GM23338 (cell line): Measurements from ENCODE around the gene CDC26. TPM values are rescaled to one million over a fixed set of nuclear protein-coding genes. Genes with fewer than 3 reads are reported as not detected.

Experiments used
- ATAC-seq: fragments of 200-7000 bp; cut with Tn5 transposase; 3 replicates; pipeline ENCODE4 v1.9.1; 2020
- DNase-seq: peaks from one replicate; pipeline ENCODE4 v3.0.0-alpha.2; 2015; ENCODE audit warnings: low spot score
- H2AFZ ChIP-seq: fragments of 200-600 bp; sonication (generic); 2 replicates; pipeline ENCODE4 v1.8.0; 2016; ENCODE audit warnings: antibody characterized with exemption, mild to moderate bottlenecking, moderate library complexity
- H3F3A ChIP-seq: fragments of 200-600 bp; sonication (generic); replicated peaks from 2 replicates; pipeline ENCODE4 v1.8.0; 2017; ENCODE audit warnings: antibody characterized with exemption, mixed run types, low read depth
- H3K27ac ChIP-seq: fragments of 200-600 bp; sonication (generic); 2 replicates; pipeline ENCODE4 v1.6.1; 2016; ENCODE audit warnings: low read depth
- H3K27me3 ChIP-seq: fragments of 200-600 bp; sonication (generic); 2 replicates; pipeline ENCODE4 v1.8.0; 2016; ENCODE audit warnings: mild to moderate bottlenecking, mixed run types, moderate library complexity; ENCODE audit not compliant: insufficient read depth
- H3K36me3 ChIP-seq: fragments of 200-600 bp; sonication (generic); 2 replicates; pipeline ENCODE4 v1.8.0; 2016; ENCODE audit warnings: mild to moderate bottlenecking; ENCODE audit not compliant: insufficient read depth
- H3K4me1 ChIP-seq: fragments of 200-600 bp; sonication (generic); 2 replicates; pipeline ENCODE4 v1.8.0; 2016; ENCODE audit warnings: mild to moderate bottlenecking, moderate library complexity; ENCODE audit not compliant: insufficient read depth
- H3K4me2 ChIP-seq: fragments of 200-600 bp; sonication (generic); 2 replicates; pipeline ENCODE4 v1.7.1; 2017; ENCODE audit warnings: mixed run types
- H3K4me3 ChIP-seq: fragments of 200-600 bp; sonication (generic); 2 replicates; pipeline ENCODE4 v1.6.1; 2016; ENCODE audit warnings: mixed run types
- H3K79me2 ChIP-seq: fragments of 200-600 bp; sonication (generic); replicated peaks from 2 replicates; pipeline ENCODE4 v1.8.0; 2017; ENCODE audit warnings: mild to moderate bottlenecking; ENCODE audit not compliant: insufficient read depth
- H3K9me2 ChIP-seq: fragments of 200-600 bp; sonication (generic); 2 replicates; pipeline ENCODE4 v1.8.0; 2017; ENCODE audit not compliant: insufficient read depth
- H4K20me1 ChIP-seq: fragments of 200-600 bp; sonication (generic); replicated peaks from 2 replicates; pipeline ENCODE4 v1.8.0; 2017; ENCODE audit warnings: mild to moderate bottlenecking; ENCODE audit not compliant: insufficient read depth
- H3K27ac Mint-ChIP-seq: 2 replicates; pipeline ENCODE4 v1.8.0; 2020; ENCODE audit warnings: inconsistent platforms, mild to moderate bottlenecking, moderate library complexity, mixed read lengths
- H3K27me3 Mint-ChIP-seq: 3 replicates; pipeline ENCODE4 v1.8.0; 2022; ENCODE audit warnings: low read depth, mild to moderate bottlenecking, moderate library complexity, mixed read lengths, inconsistent platforms; ENCODE audit not compliant: insufficient read depth, poor library complexity
- H3K36me3 Mint-ChIP-seq: 3 replicates; pipeline ENCODE4 v1.8.0; 2021; ENCODE audit warnings: low read depth, mild to moderate bottlenecking, inconsistent platforms, moderate library complexity, mixed read lengths
- H3K4me1 Mint-ChIP-seq: 3 replicates; pipeline ENCODE4 v1.8.0; 2020; ENCODE audit warnings: mild to moderate bottlenecking, inconsistent platforms, mixed read lengths
- H3K4me3 Mint-ChIP-seq: 3 replicates; pipeline ENCODE4 v1.8.0; 2021; ENCODE audit warnings: moderate library complexity, mild to moderate bottlenecking, inconsistent platforms, mixed read lengths
- H3K9me3 Mint-ChIP-seq: 3 replicates; pipeline ENCODE4 v1.8.0; 2020; ENCODE audit warnings: moderate library complexity, mild to moderate bottlenecking, inconsistent platforms, mixed read lengths
- CREB1 ChIP-seq: fragments of 250-450 bp; sonication (Bioruptor Pico); IDR thresholded peaks from 2 replicates; pipeline ENCODE4 v1.5.0; 2020; ENCODE audit warnings: low read depth, mild to moderate bottlenecking, moderate library complexity
- EZH2 ChIP-seq: fragments of 200-600 bp; sonication (generic); IDR thresholded peaks from one replicate; pipeline ENCODE4 v1.8.0; 2017; ENCODE audit warnings: antibody characterized with exemption, mild to moderate bottlenecking, low read depth; ENCODE audit not compliant: unreplicated experiment
- EZH2phosphoT487 ChIP-seq: fragments of 200-600 bp; sonication (generic); IDR thresholded peaks from one replicate; pipeline ENCODE4 v1.8.1; 2018; ENCODE audit warnings: antibody characterized with exemption; ENCODE audit not compliant: unreplicated experiment
- JUNB ChIP-seq: IDR thresholded peaks from one replicate; pipeline ENCODE4 v1.6.1; 2016; ENCODE audit warnings: antibody characterized with exemption; ENCODE audit not compliant: unreplicated experiment
- NANOG ChIP-seq: IDR thresholded peaks from 2 replicates; pipeline ENCODE4 v1.6.1; 2016; ENCODE audit warnings: antibody characterized with exemption, borderline replicate concordance
- POLR2AphosphoS5 ChIP-seq: IDR thresholded peaks from 2 replicates; pipeline ENCODE4 v1.6.1; 2016; ENCODE audit warnings: antibody characterized with exemption, low read depth
- STAT1 ChIP-seq: IDR thresholded peaks from one replicate; pipeline ENCODE4 v1.6.1; 2016; ENCODE audit warnings: antibody characterized with exemption; ENCODE audit not compliant: unreplicated experiment
- ZNF114 ChIP-seq: fragments of 250-450 bp; sonication (Bioruptor Pico); IDR thresholded peaks from 2 replicates; pipeline ENCODE4 v1.5.0; 2020; ENCODE audit warnings: mild to moderate bottlenecking, moderate library complexity
- ZNF331 ChIP-seq: fragments of 250-450 bp; sonication (Bioruptor Pico); IDR thresholded peaks from 2 replicates; pipeline ENCODE4 v1.5.0; 2020; ENCODE audit warnings: low read depth, mild to moderate bottlenecking, moderate library complexity
- polyA plus RNA-seq: library from polyadenylated mRNA; unstranded; fragments of >200 nt; fragmentation: Nextera tagmentation; extraction: Ambion mirVana; gene quantifications from 2 replicates; pipeline ENCODE4 v1.2.1, GENCODE V29; 2016
- total RNA-seq: library from RNA; depleted of rRNA; stranded (reverse); fragments of >200 nt; shearing (Covaris generic); gene quantifications from 2 replicates; pipeline ENCODE4 v1.2.3, GENCODE V29; 2014
- TF ChIP-seq, protein P1 (sequence below): IDR thresholded peaks from one replicate; pipeline ENCODE4 v1.6.1; 2018; ENCODE audit warnings: antibody characterized with exemption; ENCODE audit not compliant: unreplicated experiment
- TF ChIP-seq, protein P2 (sequence below): fragments of 250-450 bp; sonication (Bioruptor Pico); IDR thresholded peaks from 2 replicates; pipeline ENCODE4 v1.5.0; 2020; ENCODE audit warnings: mild to moderate bottlenecking, moderate library complexity
- TF ChIP-seq, protein P3 (sequence below), 2 experiments: fragments of 200-600 bp in 1 of 2; sonication (generic) in 1 of 2; conservative IDR thresholded peaks; 2 replicates each; pipeline versions ENCODE4 v1.5.1 to v1.6.1; 2016 to 2017; ENCODE audit warnings: antibody characterized with exemption in 2 of 2, low read depth in 2 of 2, mild to moderate bottlenecking in 2 of 2, moderate library complexity in 1 of 2
- TF ChIP-seq, protein P4 (sequence below): IDR thresholded peaks from 2 replicates; pipeline ENCODE4 v1.6.1; 2016; ENCODE audit warnings: antibody characterized with exemption

CDC26 gene
- total and polyA plus RNA-seq, 2 experiments from 2014 or later, result 34.9 to 112 TPM

GRCh38 chr9:113306566-113306965 lies 31.2 kb upstream of the CDC26 start:
- H3K79me2 ChIP-seq, result no peaks in the 10 kb centered on the region
- ATAC-seq, result no peak

More at GRCh38 chr9:113306566-113306965, 31.2 kb upstream of the CDC26 start:
- Mint-ChIP-seq H3K27me3 (peaks cover 3% of the 10 kb centered on the region), H3K4me1 (peaks cover 5% of the 10 kb centered on the region; the same call in 1 of the 3 replicates), H3K36me3 (no peaks in the 10 kb centered on the region), H3K27ac (no peak overlapping the region), H3K4me3 (no peak overlapping the region), H3K9me3 (no peaks in the 10 kb centered on the region)
- Histone ChIP-seq H3K9me2 (no peaks in the 10 kb centered on the region), H3F3A (no peaks in the 10 kb centered on the region), H3K27me3 (no peaks in the 10 kb centered on the region), H3K36me3 (no peaks in the 10 kb centered on the region), H4K20me1 (peaks cover 4% of the 10 kb centered on the region; the same call in 1 of the 2 replicates), H3K4me3 (no peak overlapping the region), H3K27ac (no peak overlapping the region), H3K4me1 (no peaks in the 10 kb centered on the region), H2AFZ (no peak overlapping the region), H3K4me2 (no peak overlapping the region)
- no peak for DNase-seq
- TF ChIP-seq POLR2AphosphoS5 (no peak), EZH2 (no peak), ZNF331 (no peak), STAT1 (no peak), NANOG (no peak), EZH2phosphoT487 (no peak), CREB1 (CRISPR knock-in tag) (no peak), JUNB (no peak), ZNF114 (no peak)
- TF ChIP-seq, protein P1, sequence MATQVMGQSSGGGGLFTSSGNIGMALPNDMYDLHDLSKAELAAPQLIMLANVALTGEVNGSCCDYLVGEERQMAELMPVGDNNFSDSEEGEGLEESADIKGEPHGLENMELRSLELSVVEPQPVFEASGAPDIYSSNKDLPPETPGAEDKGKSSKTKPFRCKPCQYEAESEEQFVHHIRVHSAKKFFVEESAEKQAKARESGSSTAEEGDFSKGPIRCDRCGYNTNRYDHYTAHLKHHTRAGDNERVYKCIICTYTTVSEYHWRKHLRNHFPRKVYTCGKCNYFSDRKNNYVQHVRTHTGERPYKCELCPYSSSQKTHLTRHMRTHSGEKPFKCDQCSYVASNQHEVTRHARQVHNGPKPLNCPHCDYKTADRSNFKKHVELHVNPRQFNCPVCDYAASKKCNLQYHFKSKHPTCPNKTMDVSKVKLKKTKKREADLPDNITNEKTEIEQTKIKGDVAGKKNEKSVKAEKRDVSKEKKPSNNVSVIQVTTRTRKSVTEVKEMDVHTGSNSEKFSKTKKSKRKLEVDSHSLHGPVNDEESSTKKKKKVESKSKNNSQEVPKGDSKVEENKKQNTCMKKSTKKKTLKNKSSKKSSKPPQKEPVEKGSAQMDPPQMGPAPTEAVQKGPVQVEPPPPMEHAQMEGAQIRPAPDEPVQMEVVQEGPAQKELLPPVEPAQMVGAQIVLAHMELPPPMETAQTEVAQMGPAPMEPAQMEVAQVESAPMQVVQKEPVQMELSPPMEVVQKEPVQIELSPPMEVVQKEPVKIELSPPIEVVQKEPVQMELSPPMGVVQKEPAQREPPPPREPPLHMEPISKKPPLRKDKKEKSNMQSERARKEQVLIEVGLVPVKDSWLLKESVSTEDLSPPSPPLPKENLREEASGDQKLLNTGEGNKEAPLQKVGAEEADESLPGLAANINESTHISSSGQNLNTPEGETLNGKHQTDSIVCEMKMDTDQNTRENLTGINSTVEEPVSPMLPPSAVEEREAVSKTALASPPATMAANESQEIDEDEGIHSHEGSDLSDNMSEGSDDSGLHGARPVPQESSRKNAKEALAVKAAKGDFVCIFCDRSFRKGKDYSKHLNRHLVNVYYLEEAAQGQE, result no peak
- TF ChIP-seq, protein P2, sequence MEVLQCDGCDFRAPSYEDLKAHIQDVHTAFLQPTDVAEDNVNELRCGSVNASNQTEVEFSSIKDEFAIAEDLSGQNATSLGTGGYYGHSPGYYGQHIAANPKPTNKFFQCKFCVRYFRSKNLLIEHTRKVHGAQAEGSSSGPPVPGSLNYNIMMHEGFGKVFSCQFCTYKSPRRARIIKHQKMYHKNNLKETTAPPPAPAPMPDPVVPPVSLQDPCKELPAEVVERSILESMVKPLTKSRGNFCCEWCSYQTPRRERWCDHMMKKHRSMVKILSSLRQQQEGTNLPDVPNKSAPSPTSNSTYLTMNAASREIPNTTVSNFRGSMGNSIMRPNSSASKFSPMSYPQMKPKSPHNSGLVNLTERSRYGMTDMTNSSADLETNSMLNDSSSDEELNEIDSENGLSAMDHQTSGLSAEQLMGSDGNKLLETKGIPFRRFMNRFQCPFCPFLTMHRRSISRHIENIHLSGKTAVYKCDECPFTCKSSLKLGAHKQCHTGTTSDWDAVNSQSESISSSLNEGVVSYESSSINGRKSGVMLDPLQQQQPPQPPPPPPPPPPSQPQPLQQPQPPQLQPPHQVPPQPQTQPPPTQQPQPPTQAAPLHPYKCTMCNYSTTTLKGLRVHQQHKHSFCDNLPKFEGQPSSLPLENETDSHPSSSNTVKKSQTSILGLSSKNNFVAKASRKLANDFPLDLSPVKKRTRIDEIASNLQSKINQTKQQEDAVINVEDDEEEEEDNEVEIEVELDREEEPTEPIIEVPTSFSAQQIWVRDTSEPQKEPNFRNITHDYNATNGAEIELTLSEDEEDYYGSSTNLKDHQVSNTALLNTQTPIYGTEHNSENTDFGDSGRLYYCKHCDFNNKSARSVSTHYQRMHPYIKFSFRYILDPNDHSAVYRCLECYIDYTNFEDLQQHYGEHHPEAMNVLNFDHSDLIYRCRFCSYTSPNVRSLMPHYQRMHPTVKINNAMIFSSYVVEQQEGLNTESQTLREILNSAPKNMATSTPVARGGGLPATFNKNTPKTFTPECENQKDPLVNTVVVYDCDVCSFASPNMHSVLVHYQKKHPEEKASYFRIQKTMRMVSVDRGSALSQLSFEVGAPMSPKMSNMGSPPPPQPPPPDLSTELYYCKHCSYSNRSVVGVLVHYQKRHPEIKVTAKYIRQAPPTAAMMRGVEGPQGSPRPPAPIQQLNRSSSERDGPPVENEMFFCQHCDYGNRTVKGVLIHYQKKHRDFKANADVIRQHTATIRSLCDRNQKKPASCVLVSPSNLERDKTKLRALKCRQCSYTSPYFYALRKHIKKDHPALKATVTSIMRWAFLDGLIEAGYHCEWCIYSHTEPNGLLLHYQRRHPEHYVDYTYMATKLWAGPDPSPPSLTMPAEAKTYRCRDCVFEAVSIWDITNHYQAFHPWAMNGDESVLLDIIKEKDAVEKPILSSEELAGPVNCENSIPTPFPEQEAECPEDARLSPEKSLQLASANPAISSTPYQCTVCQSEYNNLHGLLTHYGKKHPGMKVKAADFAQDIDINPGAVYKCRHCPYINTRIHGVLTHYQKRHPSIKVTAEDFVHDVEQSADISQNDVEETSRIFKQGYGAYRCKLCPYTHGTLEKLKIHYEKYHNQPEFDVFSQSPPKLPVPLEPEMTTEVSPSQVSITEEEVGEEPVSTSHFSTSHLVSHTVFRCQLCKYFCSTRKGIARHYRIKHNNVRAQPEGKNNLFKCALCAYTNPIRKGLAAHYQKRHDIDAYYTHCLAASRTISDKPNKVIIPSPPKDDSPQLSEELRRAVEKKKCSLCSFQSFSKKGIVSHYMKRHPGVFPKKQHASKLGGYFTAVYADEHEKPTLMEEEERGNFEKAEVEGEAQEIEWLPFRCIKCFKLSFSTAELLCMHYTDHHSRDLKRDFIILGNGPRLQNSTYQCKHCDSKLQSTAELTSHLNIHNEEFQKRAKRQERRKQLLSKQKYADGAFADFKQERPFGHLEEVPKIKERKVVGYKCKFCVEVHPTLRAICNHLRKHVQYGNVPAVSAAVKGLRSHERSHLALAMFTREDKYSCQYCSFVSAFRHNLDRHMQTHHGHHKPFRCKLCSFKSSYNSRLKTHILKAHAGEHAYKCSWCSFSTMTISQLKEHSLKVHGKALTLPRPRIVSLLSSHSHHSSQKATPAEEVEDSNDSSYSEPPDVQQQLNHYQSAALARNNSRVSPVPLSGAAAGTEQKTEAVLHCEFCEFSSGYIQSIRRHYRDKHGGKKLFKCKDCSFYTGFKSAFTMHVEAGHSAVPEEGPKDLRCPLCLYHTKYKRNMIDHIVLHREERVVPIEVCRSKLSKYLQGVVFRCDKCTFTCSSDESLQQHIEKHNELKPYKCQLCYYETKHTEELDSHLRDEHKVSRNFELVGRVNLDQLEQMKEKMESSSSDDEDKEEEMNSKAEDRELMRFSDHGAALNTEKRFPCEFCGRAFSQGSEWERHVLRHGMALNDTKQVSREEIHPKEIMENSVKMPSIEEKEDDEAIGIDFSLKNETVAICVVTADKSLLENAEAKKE (CRISPR knock-in tag), result no peak
- TF ChIP-seq, protein P3, sequence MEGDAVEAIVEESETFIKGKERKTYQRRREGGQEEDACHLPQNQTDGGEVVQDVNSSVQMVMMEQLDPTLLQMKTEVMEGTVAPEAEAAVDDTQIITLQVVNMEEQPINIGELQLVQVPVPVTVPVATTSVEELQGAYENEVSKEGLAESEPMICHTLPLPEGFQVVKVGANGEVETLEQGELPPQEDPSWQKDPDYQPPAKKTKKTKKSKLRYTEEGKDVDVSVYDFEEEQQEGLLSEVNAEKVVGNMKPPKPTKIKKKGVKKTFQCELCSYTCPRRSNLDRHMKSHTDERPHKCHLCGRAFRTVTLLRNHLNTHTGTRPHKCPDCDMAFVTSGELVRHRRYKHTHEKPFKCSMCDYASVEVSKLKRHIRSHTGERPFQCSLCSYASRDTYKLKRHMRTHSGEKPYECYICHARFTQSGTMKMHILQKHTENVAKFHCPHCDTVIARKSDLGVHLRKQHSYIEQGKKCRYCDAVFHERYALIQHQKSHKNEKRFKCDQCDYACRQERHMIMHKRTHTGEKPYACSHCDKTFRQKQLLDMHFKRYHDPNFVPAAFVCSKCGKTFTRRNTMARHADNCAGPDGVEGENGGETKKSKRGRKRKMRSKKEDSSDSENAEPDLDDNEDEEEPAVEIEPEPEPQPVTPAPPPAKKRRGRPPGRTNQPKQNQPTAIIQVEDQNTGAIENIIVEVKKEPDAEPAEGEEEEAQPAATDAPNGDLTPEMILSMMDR (conservative IDR thresholded peaks at IDR 0.05; ENCODE audit: low read depth in 2 of 2), result no peak
- TF ChIP-seq, protein P4, sequence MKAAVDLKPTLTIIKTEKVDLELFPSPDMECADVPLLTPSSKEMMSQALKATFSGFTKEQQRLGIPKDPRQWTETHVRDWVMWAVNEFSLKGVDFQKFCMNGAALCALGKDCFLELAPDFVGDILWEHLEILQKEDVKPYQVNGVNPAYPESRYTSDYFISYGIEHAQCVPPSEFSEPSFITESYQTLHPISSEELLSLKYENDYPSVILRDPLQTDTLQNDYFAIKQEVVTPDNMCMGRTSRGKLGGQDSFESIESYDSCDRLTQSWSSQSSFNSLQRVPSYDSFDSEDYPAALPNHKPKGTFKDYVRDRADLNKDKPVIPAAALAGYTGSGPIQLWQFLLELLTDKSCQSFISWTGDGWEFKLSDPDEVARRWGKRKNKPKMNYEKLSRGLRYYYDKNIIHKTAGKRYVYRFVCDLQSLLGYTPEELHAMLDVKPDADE, result no peak
